Activated CD4-positive, alpha-beta T cell treated with anti-CD3 and anti-CD28 coated beads for 36 hours (primary cell): ENCODE measurements around the gene SLC17A9. TPM values are rescaled to one million over a fixed set of nuclear protein-coding genes. Genes with fewer than 3 reads are reported as not detected.

Experiments
- ATAC-seq: fragments of 200-7000 bp; cut with Tn5 transposase; one replicate; pipeline ENCODE4 v1.10.0; 2021; ENCODE audit warnings: mild to moderate bottlenecking, moderate library complexity
- CTCF ChIA-PET: fragments of 350-600 bp; sonication (Branson Sonifier 250); formaldehyde crosslinking; loops from one replicate; lab custom pipeline; 2021; ENCODE audit warnings: antibody characterized with exemption; lab: Charles Lee
- POLR2A ChIA-PET: fragments of 350-600 bp; sonication (Branson Sonifier 250); formaldehyde crosslinking; loops from one replicate; lab custom pipeline; 2021; ENCODE audit warnings: antibody characterized with exemption, inconsistent platforms; lab: Charles Lee
- DNase-seq: peaks from one replicate; pipeline ENCODE4 v3.0.0-alpha.2; 2020
- H3K27ac Mint-ChIP-seq: one replicate; pipeline ENCODE4 v1.8.0; 2021; ENCODE audit warnings: mixed read lengths
- H3K27me3 Mint-ChIP-seq: one replicate; pipeline ENCODE4 v1.8.0; 2021; ENCODE audit warnings: mixed read lengths
- H3K36me3 Mint-ChIP-seq: one replicate; pipeline ENCODE4 v1.8.0; 2021; ENCODE audit warnings: low read depth, mixed read lengths
- H3K4me1 Mint-ChIP-seq: one replicate; pipeline ENCODE4 v1.8.0; 2021; ENCODE audit warnings: mixed read lengths
- H3K4me3 Mint-ChIP-seq: one replicate; pipeline ENCODE4 v1.8.0; 2021; ENCODE audit warnings: mild to moderate bottlenecking, moderate library complexity, mixed read lengths
- H3K9me3 Mint-ChIP-seq: one replicate; pipeline ENCODE4 v1.8.0; 2021; ENCODE audit warnings: low read depth, mixed read lengths
- intact Hi-C, 2 experiments: fragments of 100-400 bp; cut with DNase I in 1 of 2; cut with micrococcal nuclease in 1 of 2; formaldehyde crosslinking; loops; one replicate each; pipeline versions ENCODE4 v1.14.2 to v1.15.1; 2022 to 2024; cut with DNase I, micrococcal nuclease
- total RNA-seq, 2 experiments: library from RNA; stranded (reverse); gene quantifications; one replicate each; pipeline ENCODE4 v1.2.3, GENCODE V29; 2021

Gene SLC17A9
- total RNA-seq, 2 experiments from 2014 or later: 16.2 to 16.5 TPM

DNA sequence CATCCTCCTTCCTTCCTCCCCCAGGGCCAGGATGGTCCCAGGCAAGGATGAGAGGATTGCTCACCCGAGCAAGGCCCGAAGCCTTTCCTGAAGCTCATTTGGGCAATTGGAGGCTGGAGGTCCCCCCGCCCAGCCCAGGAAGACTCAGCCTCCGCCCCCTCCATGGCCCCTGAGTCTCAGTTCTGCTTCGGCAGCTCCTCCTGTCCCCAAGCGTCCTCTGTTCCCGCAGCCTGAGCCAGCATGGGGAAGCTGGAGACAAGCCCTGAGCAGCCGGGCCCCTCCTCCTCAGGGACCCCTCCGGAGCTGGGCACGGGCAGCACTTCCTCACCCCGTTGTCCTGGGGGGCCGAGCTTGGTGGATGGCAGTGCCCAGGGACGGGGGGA, 26.0 kb downstream of the SLC17A9 start:
- POLR2A ChIA-PET: no interaction called here
- no peak overlapping the region for H3K4me3 Mint-ChIP-seq
- no peak overlapping the region for H3K27ac Mint-ChIP-seq
- H3K9me3 Mint-ChIP-seq: no peaks in the 10 kb centered on the region
- ATAC-seq (no peak), DNase-seq (no peak)
- H3K27me3 Mint-ChIP-seq: peaks cover 51% of the 10 kb centered on the region
- intact Hi-C loops: no loop called here
- H3K4me1 Mint-ChIP-seq: peaks cover 27% of the 10 kb centered on the region
- no peaks in the 10 kb centered on the region for H3K36me3 Mint-ChIP-seq
- CTCF ChIA-PET: interaction anchor here (0.6 to 3.8 kb wide), 4 partner anchors 8 to 71 kb away, joined by 3 to 27 read pairs (median 4); no protein-coding TSS in a partner anchor

DNA sequence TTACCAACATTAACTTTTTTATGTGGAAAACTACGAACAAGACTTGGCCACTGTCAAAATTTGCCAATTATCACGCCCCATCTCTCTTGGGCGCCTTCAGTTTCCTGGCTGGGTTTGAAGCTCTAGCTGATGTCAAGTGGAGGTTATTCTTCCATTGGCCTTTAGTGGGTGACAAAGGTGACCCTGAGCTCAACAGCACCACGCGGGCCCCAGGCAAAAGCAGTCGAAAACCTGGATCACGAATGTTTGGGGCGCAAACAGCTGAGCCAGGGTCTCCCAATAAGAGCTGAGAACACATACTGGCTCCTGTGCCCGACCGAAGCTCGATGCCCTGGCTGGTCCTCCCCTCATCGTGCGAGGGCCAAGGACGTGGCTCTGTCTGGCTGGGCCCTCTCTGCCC, 26.8 kb downstream of the SLC17A9 start:
- peaks cover 27% of the 10 kb centered on the region for H3K4me1 Mint-ChIP-seq
- no peak overlapping the region for H3K4me3 Mint-ChIP-seq
- H3K27me3 Mint-ChIP-seq: peaks cover 48% of the 10 kb centered on the region
- CTCF ChIA-PET: interaction anchor here (0.6 to 3.8 kb wide), 8 partner anchors 9 to 267 kb away, joined by 3 to 27 read pairs (median 3); no protein-coding TSS in a partner anchor
- H3K9me3 Mint-ChIP-seq: no peaks in the 10 kb centered on the region
- no peak for ATAC-seq
- intact Hi-C loops: no loop called here
- no peak for DNase-seq
- H3K27ac Mint-ChIP-seq: no peak overlapping the region
- POLR2A ChIA-PET: no interaction called here
- H3K36me3 Mint-ChIP-seq: no peaks in the 10 kb centered on the region

DNA sequence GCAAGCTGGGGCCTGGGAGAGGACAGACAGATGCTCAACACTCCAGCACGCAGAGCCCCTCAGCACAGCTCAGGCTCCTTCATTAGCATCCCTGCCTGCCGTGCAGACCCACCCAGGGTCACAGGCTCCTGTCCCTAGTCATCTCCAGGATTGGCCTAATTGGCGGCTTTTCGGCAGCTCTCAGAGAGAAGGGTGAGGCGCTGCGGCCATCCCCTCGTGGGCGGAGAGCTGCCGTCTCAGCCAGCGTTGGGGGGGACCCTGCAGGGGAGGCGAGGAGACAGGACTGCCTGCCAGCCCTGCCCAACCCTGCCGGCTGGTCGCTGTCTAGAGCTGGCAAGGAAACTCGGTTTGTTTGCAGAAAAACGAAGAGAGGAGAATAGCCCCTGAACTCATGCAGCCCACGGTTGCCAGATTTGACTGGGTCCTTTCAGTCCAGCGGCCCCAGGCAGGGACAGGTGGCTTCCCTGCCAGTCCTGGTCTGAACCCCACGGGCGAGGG, 27.4 kb downstream of the SLC17A9 start:
- ATAC-seq: no peak
- DNase-seq: no peak
- intact Hi-C loops: no loop called here
- Mint-ChIP-seq H3K27me3 (peaks cover 42% of the 10 kb centered on the region), H3K9me3 (no peaks in the 10 kb centered on the region), H3K27ac (no peak overlapping the region), H3K4me1 (peaks cover 27% of the 10 kb centered on the region), H3K36me3 (no peaks in the 10 kb centered on the region), H3K4me3 (no peak overlapping the region)
- CTCF ChIA-PET: interaction anchor here (0.6 to 3.8 kb wide), 10 partner anchors 8 to 266 kb away, joined by 3 to 27 read pairs (median 3); no protein-coding TSS in a partner anchor
- POLR2A ChIA-PET: no interaction called here

DNA sequence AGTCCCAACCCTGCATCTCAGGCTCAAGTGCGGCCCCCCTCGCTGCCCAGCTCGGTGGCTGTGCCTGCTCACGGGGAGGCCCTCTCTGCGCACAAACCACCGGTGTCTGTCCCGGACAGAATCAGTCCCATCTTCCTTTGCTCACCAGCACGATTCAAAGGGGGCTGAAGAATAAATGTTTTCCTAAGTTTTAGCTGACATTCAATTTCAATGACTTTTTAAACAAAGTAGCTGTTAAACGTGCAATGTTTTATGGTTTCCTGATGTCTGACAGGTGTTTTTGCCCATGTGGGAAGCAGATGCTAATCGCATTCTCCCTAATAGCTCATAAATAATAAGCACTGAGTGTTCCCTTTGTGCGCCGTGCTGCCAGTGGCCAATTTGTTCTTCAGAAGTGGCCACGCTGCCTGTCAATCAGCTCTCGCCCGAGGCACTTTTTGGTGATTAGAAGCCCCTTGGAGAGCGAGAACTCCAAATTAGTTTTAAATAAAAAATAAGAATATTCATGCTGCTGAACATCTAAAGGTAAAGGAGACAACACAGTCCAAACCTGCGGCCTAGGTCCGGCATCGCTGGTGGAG, 28.0 kb downstream of the SLC17A9 start:
- Mint-ChIP-seq H3K4me1 (peaks cover 27% of the 10 kb centered on the region), H3K27me3 (peaks cover 42% of the 10 kb centered on the region), H3K9me3 (no peaks in the 10 kb centered on the region), H3K27ac (no peak overlapping the region), H3K4me3 (no peak overlapping the region), H3K36me3 (no peaks in the 10 kb centered on the region)
- ChIA-PET POLR2A (no interaction called here), CTCF (interaction anchor here (0.6 to 3.8 kb wide), 9 partner anchors 8 to 266 kb away, joined by 3 to 27 read pairs (median 4); no protein-coding TSS in a partner anchor)
- intact Hi-C loops: no loop called here
- ATAC-seq (no peak), DNase-seq (no peak)

DNA sequence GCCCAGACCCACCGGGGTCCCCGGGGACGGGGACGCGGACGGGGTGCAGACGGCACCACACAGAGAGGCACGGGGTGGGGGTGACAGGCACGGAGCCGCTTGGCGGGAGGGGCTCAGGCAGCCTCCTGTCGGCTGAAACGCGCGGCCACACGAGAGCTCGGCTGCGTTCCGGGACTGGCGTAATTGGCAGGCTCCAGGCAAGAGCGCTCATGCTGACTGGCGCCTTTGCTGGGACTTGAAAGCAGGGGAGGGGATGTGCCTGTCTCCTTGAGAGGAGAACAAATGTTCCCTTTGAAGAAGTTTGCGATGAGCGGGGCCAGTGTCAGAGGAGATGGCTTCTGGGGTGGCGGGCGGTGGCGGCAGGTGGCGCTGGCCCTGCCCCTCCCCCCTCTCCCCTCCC, 28.5 kb downstream of the SLC17A9 start:
- intact Hi-C loops: no loop called here
- CTCF ChIA-PET: interaction anchor here (0.6 to 3.8 kb wide), 6 partner anchors 9 to 200 kb away, joined by 3 to 27 read pairs (median 4); no protein-coding TSS in a partner anchor
- DNase-seq: peak; percentile 56
- Mint-ChIP-seq H3K27ac (no peak overlapping the region), H3K36me3 (no peaks in the 10 kb centered on the region), H3K4me1 (peaks cover 27% of the 10 kb centered on the region), H3K4me3 (no peak overlapping the region), H3K27me3 (peaks cover 40% of the 10 kb centered on the region), H3K9me3 (no peaks in the 10 kb centered on the region)
- POLR2A ChIA-PET: no interaction called here
- peak; percentile 34 for ATAC-seq

DNA sequence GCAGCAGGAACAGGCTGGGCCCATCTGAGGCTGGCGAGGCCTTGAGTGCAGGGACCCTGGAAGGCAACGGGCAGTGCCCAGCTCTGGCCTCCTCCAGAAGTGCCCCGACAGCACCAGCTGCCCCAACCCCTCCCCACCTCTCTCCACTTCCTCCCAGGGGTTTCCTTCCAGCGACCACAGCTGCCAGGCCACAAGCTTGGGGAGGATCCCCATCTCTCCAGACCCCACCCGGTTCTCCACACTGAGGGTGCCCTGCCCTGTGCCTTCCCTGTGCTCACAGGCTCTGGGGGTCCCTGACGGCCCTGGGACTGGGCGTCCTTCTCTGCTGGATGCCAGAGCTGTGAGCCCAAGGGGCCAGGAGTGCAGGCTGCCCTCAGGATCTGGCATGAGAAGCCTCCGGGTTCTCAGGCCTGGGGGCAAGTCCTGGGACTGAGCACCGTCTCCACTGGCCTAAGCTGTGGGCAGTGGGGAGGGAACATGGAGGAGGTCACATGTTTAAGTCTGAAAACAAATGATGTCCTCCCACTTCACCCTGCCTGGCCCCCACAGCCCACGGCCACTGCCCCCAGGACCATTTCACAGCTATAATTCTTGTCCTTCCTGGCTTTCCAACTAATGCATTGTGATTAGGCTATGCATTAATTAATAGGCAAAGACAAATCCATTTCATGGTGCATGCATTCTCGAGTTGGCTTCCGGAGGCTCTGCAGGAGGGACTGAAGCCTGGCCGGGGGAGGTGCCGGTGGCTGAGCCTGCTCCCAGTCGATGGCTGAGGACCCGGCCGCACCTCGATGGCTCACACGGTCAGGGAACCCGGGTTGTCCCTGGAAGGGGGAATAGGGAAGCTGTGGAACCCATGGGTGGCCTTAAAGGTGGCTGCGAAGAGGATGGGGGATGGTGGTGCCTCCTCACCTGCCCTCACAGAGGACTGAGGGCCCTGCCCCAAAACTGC, 29.9 kb downstream of the SLC17A9 start:
- Mint-ChIP-seq H3K27me3 (peaks cover 32% of the 10 kb centered on the region), H3K27ac (no peak overlapping the region), H3K4me3 (no peak overlapping the region), H3K36me3 (no peaks in the 10 kb centered on the region), H3K4me1 (peaks cover 21% of the 10 kb centered on the region), H3K9me3 (no peaks in the 10 kb centered on the region)
- intact Hi-C loops: no loop called here
- ATAC-seq (no peak), DNase-seq (no peak)
- ChIA-PET CTCF (interaction anchor here (0.5 kb wide), 1 partner anchor 14 kb away, joined by 3 read pairs; no protein-coding TSS in a partner anchor), POLR2A (no interaction called here)

DNA sequence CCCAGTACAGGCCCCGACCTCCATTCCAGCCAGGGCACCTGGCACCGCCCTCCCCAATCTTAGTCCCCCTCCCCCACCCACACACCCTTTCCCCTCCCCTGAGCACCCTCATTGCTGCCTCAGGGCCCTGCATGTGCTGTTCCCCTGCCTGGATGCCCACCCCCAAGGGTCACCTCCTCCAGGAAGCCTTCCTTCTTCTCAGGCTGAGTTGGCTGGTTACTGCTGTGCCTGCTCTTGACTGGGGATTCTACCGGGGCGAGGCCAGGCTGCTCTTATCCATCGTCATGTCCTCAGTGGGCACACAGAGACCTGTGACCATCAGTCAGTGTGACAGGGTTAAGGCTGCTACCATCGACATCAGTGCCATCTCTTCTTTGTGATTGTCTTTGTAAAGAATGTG, 30.7 kb downstream of the SLC17A9 start:
- intact Hi-C loops: no loop called here
- ATAC-seq (no peak), DNase-seq (no peak)
- CTCF ChIA-PET: interaction anchor here (0.5 kb wide), 1 partner anchor 15 kb away, joined by 3 read pairs; no protein-coding TSS in a partner anchor
- H3K36me3 Mint-ChIP-seq: peaks cover 1% of the 10 kb centered on the region
- H3K27ac Mint-ChIP-seq: no peak overlapping the region
- H3K27me3 Mint-ChIP-seq: peaks cover 32% of the 10 kb centered on the region
- POLR2A ChIA-PET: no interaction called here
- peaks cover 14% of the 10 kb centered on the region for H3K4me1 Mint-ChIP-seq
- H3K4me3 Mint-ChIP-seq: no peak overlapping the region
- H3K9me3 Mint-ChIP-seq: no peaks in the 10 kb centered on the region

DNA sequence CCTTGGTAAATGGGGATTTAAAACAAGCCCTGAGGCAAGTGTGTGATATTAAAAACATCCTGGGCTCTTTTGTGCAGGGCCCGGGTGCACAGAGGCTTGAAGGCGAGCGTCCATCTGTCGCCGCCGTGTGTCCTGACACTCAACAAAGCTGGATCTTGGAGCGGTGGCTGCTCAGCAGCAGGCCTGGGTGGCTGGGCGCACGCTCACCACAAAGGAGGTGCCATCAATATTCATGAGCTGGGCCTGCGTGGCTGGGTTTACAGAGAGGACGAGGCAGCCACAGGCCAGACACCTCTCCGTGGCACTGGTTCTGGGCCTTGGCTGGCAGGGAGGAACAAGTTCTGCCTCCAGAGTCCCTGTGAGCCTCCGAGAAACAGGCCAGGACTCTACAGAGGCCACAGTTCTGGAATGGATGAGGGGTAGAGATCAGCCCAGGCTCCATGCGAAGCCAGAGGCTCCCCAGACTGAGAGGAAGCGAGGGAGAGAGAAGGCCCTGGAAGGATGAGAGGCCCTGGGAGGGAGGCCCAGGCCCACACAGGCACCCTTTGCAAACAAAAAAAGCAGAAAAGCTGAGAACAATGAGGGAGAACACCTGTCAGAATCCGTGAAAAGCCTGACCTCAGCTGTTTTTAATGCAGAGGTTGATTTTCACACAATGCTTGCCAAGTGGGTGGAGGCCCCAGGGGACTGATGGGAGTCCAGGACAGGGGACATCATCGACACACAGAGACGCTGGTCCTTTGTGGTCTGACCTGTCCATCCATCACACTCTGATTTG, 32.3 kb downstream of the SLC17A9 start:
- ATAC-seq (no peak), DNase-seq (no peak)
- peaks cover 1% of the 10 kb centered on the region for H3K36me3 Mint-ChIP-seq
- H3K27me3 Mint-ChIP-seq: peaks cover 19% of the 10 kb centered on the region
- H3K4me3 Mint-ChIP-seq: no peak overlapping the region
- POLR2A ChIA-PET: interaction anchor here (0.6 kb wide), 1 partner anchor 188 kb away, joined by 3 read pairs; no protein-coding TSS in a partner anchor
- CTCF ChIA-PET: interaction anchor here (0.5 to 0.9 kb wide), 2 partner anchors 12 to 83 kb away, joined by 3 read pairs; no protein-coding TSS in a partner anchor
- H3K27ac Mint-ChIP-seq: no peak overlapping the region
- intact Hi-C loops: no loop called here
- no peaks in the 10 kb centered on the region for H3K9me3 Mint-ChIP-seq
- H3K4me1 Mint-ChIP-seq: peaks cover 9% of the 10 kb centered on the region

DNA sequence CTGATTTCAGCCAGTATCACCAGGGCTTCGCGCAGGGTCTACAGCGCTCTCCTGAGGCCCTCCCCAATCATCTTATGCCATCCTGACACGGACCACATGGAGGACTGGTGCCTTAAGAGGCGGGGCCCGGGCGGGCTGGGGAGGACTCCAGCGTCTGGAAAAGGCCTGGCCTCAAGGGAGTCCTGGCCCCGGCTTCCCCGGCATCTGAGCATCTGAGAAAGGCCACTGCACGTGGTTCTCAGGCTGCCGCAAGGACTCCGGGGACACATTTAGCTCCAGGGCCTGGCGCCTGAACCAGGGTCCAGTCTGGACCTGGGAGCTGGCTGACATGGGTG, 32.9 kb downstream of the SLC17A9 start:
- intact Hi-C loops: no loop called here
- Mint-ChIP-seq H3K27ac (no peak overlapping the region), H3K4me3 (no peak overlapping the region), H3K9me3 (no peaks in the 10 kb centered on the region), H3K27me3 (peaks cover 15% of the 10 kb centered on the region), H3K4me1 (peaks cover 6% of the 10 kb centered on the region), H3K36me3 (peaks cover 1% of the 10 kb centered on the region)
- POLR2A ChIA-PET: no interaction called here
- no peak for ATAC-seq
- no peak for DNase-seq
- CTCF ChIA-PET: no interaction called here

DNA sequence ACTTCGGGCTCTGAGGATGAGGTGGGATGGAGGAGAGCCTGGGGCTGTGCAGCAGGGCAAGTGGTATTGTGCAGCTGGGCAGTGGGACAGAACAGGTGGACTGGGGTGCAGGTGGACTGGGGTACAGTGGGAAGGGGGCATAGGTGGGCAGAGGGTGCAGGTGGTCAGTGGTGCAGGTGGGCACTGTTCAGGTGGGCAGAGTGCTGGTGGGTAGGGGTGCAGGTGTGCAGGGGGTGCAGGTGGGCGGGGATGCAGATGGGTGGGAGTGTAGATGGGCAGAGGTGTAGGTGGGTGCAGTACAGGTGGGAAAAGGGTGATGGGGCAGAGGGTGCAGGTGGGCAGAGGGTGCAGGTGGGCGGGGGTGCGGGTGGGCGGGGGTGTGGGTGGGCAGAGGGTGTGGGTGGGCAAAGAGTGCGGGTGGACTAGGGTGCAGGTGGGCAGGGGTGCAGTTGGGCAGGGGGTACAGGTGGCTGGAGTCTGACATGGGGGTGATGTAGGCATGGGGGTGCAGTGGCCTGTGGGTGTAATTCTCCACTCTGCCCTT, 33.8 kb downstream of the SLC17A9 start:
- H3K27ac Mint-ChIP-seq: no peak overlapping the region
- intact Hi-C loops: no loop called here
- H3K4me3 Mint-ChIP-seq: no peak overlapping the region
- no peak for DNase-seq
- peaks cover 9% of the 10 kb centered on the region for H3K27me3 Mint-ChIP-seq
- no peaks in the 10 kb centered on the region for H3K9me3 Mint-ChIP-seq
- H3K4me1 Mint-ChIP-seq: peaks cover 1% of the 10 kb centered on the region
- H3K36me3 Mint-ChIP-seq: peaks cover 1% of the 10 kb centered on the region
- no peak for ATAC-seq
- ChIA-PET POLR2A (no interaction called here), CTCF (no interaction called here)
